ENCODE data around the gene TTC39C.
A peak's percentile ranks its signal among the peaks of the same experiment; 100 is the strongest.
"Not testable (repeated sequence)": the region's sequence is repeated elsewhere in the genome, so short reads cannot be mapped to it uniquely, and the experiment has no call there.

The TTC39C gene

GRCh38 chr18:24138789-24139616 is 124.4 kb downstream of the TTC39C start, which contains the start of gene CABYR:
Gene CABYR (plus strand): TSS chr18:24139062. CDS start chr18:24143115, 4,053 bp downstream.
- peak; percentile 92 to 94 for ATAC-seq

GRCh38 chr18:24140697-24141096 is 126.1 kb downstream of the TTC39C start:
- ATAC-seq = no peak

- ATAC-seq = no peak
Observed at GRCh38 chr18:24142376-24142775, 127.8 kb downstream of the TTC39C start.

GRCh38 chr18:24149591-24149990 is 135.0 kb downstream of the TTC39C start:
- ATAC-seq = not testable (repeated sequence)

GRCh38 chr18:24153397-24153796 is 138.8 kb downstream of the TTC39C start:
- ATAC-seq = no peak

GRCh38 chr18:24157855-24158254 is 143.3 kb downstream of the TTC39C start:
- no peak for ATAC-seq

- no peak for ATAC-seq
Observed at GRCh38 chr18:24160086-24160485, 145.5 kb downstream of the TTC39C start.

GRCh38 chr18:24161304-24161703 is 146.8 kb downstream of the TTC39C start:
- no peak for ATAC-seq

GRCh38 chr18:24168496-24168895 is 153.9 kb downstream of the TTC39C start:
- no peak for ATAC-seq

GRCh38 chr18:24170360-24170759 is 155.8 kb downstream of the TTC39C start:
- ATAC-seq = no peak

- ATAC-seq = no peak
Observed at GRCh38 chr18:24173997-24174396, 159.4 kb downstream of the TTC39C start.

- no peak for ATAC-seq
Observed at GRCh38 chr18:24176727-24177416, 162.3 kb downstream of the TTC39C start.

GRCh38 chr18:24177499-24178133 is 163.1 kb downstream of the TTC39C start:
- ATAC-seq = no peak

GRCh38 chr18:24180048-24180447 is 165.5 kb downstream of the TTC39C start:
- ATAC-seq = no peak

- no peak for ATAC-seq
Observed at GRCh38 chr18:24181806-24182205, 167.3 kb downstream of the TTC39C start.
